A204.1 (cell line): ENCODE measurements around the gene PRXL2A.
"Not testable (repeated sequence)": the region's sequence is repeated elsewhere in the genome, so short reads cannot be mapped to it uniquely, and the experiment has no call there.

Source experiments
- FAIRE-seq: peaks from 2 replicates; lab custom pipeline; 2012; peaks lifted over from hg19 to GRCh38; lab: Jason Lieb, UNC

The PRXL2A gene

GRCh38 chr10:80408242-80409101, at the start of gene PRXL2A:
Gene PRXL2A (plus strand): TSS chr10:80408551. CDS start chr10:80420468, 11,917 bp downstream.
- FAIRE-seq: no peak

GRCh38 chr10:80358925-80359324, 49.4 kb upstream of the PRXL2A start:
- not testable (repeated sequence) for FAIRE-seq

GRCh38 chr10:80359644-80360043, 48.7 kb upstream of the PRXL2A start:
- no peak for FAIRE-seq

- FAIRE-seq: no peak
Measured at GRCh38 chr10:80365510-80365909, 42.8 kb upstream of the PRXL2A start.

GRCh38 chr10:80371467-80371866, 36.9 kb upstream of the PRXL2A start:
- FAIRE-seq: no peak

GRCh38 chr10:80372675-80373074, 35.7 kb upstream of the PRXL2A start:
- FAIRE-seq: no peak

- FAIRE-seq: no peak
Measured at GRCh38 chr10:80373502-80373901, 34.8 kb upstream of the PRXL2A start.

- no peak for FAIRE-seq
Measured at GRCh38 chr10:80379701-80380100, 28.6 kb upstream of the PRXL2A start.

GRCh38 chr10:80380185-80380584, 28.2 kb upstream of the PRXL2A start:
- no peak for FAIRE-seq

- peak; percentile 71 for FAIRE-seq
Measured at GRCh38 chr10:80382989-80383388, 25.4 kb upstream of the PRXL2A start.

GRCh38 chr10:80390740-80391139, 17.6 kb upstream of the PRXL2A start:
- FAIRE-seq: no peak

GRCh38 chr10:80392250-80392649, 16.1 kb upstream of the PRXL2A start:
- FAIRE-seq: no peak

- FAIRE-seq: no peak
Measured at GRCh38 chr10:80394358-80394916, 13.9 kb upstream of the PRXL2A start.

- no peak for FAIRE-seq
Measured at GRCh38 chr10:80397014-80397413, 11.3 kb upstream of the PRXL2A start.

GRCh38 chr10:80400136-80400804, 8.1 kb upstream of the PRXL2A start:
- no peak for FAIRE-seq

- FAIRE-seq: no peak
Measured at GRCh38 chr10:80405035-80405434, 3.3 kb upstream of the PRXL2A start.

GRCh38 chr10:80405626-80406025, 2.7 kb upstream of the PRXL2A start:
- FAIRE-seq: no peak

- no peak for FAIRE-seq
Measured at GRCh38 chr10:80406204-80406603, 2.1 kb upstream of the PRXL2A start.

- no peak for FAIRE-seq
Measured at GRCh38 chr10:80407812-80408241, 524 bp upstream of the PRXL2A start.

GRCh38 chr10:80409121-80409520, 770 bp downstream of the PRXL2A start:
- FAIRE-seq: no peak

- no peak for FAIRE-seq
Measured at GRCh38 chr10:80410122-80410521, 1.8 kb downstream of the PRXL2A start.

GRCh38 chr10:80410578-80411145, 2.3 kb downstream of the PRXL2A start:
- no peak for FAIRE-seq

- no peak for FAIRE-seq
Measured at GRCh38 chr10:80411267-80411668, 2.9 kb downstream of the PRXL2A start.
